GM10266 (cell line): Measurements from ENCODE around the gene PAM.

Source experiments
- DNase-seq: peaks from one replicate; pipeline ENCODE4 v3.0.0; 2012; ENCODE audit errors: extremely low spot score
- TF ChIP-seq, protein P1 (sequence below): IDR thresholded peaks from 2 replicates; pipeline ENCODE4 v1.5.1; 2012; ENCODE audit warnings: mild to moderate bottlenecking, low read depth; ENCODE audit not compliant: control insufficient read depth, insufficient read depth; ENCODE audit errors: missing control alignments

Gene PAM

DNA sequence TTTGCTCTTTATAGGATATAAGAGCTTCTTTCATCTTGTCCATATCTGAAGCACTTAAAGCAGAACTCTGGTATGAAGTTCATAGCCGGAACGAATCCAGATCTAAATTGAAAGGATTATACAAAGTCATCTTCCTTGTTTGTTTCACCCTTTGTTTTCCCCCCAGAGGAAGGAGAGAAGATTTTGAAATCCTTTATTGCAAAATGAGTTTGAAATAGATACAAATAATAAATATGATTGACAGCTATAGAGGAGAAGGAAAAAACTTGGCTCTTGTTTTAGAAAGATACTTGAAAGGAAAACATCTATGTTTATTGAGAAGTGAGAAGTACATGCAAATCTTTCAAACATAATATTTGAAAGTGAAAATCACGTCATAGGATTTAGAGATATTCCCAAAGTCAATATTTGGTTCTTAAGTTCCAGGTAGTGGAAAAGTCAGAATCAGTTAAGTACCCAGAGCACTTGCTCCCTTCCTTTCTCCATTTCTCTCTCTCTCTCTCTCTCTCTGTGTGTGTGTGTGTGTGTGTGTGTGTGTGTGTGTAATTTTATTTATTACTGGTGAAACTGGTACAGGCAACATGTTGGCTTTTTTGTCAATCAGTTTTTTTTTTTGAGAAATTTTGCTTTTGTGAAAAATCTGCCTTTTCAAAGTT is 27.2 kb downstream of the PAM start:
- no peak for DNase-seq
- TF ChIP-seq, protein P1, sequence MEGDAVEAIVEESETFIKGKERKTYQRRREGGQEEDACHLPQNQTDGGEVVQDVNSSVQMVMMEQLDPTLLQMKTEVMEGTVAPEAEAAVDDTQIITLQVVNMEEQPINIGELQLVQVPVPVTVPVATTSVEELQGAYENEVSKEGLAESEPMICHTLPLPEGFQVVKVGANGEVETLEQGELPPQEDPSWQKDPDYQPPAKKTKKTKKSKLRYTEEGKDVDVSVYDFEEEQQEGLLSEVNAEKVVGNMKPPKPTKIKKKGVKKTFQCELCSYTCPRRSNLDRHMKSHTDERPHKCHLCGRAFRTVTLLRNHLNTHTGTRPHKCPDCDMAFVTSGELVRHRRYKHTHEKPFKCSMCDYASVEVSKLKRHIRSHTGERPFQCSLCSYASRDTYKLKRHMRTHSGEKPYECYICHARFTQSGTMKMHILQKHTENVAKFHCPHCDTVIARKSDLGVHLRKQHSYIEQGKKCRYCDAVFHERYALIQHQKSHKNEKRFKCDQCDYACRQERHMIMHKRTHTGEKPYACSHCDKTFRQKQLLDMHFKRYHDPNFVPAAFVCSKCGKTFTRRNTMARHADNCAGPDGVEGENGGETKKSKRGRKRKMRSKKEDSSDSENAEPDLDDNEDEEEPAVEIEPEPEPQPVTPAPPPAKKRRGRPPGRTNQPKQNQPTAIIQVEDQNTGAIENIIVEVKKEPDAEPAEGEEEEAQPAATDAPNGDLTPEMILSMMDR, result no peak

DNA sequence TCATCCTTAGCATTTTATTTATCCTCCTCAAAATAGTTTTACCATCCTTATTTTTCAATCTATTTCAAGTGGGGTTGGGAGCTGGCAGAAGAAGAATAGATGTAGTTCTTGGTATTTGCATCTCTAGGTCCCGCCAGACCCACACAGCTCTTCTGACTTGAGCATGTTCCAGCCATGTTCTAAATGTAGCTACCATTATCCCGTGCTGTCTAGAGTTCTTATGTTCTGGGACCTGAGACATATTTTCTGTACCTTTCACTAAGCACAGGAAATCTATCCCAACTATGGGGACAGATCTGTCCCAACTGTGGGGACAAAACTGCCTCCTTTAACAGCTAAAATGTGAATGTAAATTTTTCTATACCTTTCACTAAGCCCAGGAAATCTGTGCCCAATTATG is 32.0 kb downstream of the PAM start:
- TF ChIP-seq, protein P1, result no peak
- no peak for DNase-seq

DNA sequence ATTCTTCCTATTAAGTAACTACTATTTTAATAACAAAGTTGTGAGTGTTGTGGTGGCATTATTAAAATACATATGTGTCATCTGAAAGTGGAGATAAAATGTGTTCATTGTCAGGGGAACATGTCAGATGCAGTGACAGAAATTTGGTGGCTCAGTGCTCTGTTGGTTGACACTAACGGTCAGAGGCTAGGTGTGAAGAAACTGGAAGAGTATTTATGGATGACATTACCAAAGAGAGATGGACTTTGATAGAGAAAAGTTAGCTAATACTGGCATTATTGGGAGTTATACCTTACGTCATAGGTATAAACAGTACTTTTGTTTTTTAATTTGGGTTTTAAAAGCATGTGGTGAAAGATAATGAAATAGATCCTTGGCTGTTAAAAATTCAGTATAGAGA is 33.7 kb downstream of the PAM start:
- no peak for DNase-seq
- TF ChIP-seq, protein P1, result no peak

DNA sequence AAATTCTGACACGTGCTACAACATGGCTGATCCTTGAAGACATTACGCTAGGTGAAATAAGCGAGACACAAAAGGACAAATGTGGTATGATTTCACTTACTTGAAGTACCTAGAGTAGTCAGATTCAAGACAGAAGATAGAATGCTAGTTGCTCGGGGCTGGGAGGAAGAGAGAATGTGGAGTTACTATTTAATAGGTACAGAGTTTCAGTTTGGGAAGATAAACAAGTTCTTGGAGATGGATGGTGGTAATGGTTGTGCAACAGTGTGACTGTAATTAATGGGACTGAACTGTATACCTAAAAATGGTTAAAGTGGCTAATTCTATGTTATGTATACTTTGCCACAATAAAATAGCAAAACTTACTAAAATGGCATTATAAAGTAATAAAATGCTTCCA is 34.4 kb downstream of the PAM start:
- TF ChIP-seq, protein P1, result no peak
- no peak for DNase-seq

DNA sequence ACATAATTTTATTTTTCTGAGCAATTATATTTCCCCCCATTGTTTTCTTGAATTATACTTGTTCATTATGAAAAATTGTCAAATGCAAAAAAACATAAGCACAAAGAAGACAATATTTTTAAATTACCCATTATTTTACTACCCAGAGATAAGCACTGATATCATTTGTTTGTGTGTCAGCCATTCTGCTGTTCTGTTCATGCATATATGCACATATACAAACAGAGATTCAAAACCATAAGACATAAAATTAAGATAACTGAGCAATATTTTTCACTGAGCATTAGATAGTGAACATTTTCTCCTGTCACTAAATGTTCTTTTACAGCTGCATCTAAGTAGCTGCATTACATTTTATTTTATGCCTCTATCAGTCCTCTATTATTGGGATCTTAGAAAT is 35.6 kb downstream of the PAM start:
- TF ChIP-seq, protein P1, result no peak
- DNase-seq, result no peak

DNA sequence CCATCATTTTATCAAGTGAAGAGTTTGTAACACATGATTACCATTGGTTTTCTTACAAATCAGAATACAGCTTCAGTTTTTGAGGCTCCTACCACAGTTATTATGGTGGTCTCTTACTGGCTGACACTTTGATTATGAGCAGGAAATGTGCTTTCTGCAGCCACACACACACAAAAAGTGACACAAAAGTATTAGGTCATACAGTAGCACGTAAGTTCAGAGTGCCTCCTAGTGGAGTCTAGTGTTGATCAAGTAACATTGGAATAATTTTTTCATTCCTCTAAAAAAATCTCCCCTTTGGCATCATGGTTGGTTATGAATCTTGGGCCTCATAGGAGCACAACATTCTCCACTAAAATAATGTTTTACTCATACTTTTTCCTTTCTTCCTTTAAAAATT is 37.6 kb downstream of the PAM start:
- TF ChIP-seq, protein P1, result no peak
- DNase-seq, result no peak

DNA sequence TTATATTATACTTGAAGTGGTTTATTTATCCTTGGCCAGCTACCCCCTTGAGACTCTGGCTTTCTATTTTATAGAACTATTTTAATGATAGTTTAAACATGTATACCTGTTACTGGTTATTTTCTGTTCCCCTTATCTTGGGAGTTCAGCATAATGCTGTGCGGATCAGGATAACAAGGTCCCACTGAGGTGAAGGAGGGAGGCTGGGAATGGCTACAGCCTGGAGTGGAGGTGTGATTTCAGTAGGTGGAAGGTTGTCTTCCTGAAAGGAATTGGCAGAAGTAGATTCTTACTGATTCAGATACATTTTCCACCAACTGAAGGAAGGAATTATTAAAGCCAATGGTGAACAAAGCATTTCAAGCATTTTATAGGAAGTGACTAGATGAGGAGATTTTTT is 38.9 kb downstream of the PAM start:
- TF ChIP-seq, protein P1, result no peak
- DNase-seq, result no peak
